ENCODE data around the gene NT5DC2.

The NT5DC2 gene

DNA sequence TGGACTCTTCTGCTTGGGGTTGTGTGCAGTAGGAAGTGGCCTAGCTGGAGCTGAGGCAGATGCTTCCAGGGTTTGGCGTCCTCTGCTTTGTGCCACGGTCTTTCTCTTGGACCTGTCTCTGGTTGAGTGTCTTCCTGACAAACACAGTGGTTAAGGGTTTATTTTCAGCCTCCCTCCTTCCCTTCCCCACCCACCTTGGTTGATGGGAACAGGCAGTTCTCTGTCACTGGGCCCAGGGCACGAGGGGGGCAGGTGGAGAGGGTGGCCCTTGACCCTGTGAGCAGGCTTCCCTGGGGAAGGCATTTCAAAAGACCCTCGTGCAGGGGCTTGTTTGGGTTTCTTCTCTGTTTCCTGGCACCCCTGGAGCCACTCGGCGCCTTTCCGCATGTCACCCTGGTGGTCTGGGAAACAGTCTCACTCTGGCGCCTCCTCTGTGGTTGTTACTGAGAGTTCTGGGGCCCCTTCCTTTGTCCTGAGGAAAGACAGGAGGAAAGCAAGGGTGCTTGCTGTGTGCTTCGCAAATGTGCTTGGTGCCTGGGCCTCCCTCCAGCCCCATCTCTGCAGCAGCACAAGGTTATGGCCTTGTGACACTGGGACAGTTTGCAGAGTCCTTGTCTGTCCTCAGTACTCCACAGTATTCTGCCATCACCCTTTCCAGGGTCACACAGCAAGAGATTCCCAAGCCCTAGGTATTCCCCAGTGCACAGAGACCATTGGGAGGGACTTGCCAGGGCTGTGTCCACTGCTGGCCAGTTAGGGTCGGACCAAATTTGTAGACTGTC, 48.8 kb downstream of the NT5DC2 start:
- no peak for DNase-seq

DNA sequence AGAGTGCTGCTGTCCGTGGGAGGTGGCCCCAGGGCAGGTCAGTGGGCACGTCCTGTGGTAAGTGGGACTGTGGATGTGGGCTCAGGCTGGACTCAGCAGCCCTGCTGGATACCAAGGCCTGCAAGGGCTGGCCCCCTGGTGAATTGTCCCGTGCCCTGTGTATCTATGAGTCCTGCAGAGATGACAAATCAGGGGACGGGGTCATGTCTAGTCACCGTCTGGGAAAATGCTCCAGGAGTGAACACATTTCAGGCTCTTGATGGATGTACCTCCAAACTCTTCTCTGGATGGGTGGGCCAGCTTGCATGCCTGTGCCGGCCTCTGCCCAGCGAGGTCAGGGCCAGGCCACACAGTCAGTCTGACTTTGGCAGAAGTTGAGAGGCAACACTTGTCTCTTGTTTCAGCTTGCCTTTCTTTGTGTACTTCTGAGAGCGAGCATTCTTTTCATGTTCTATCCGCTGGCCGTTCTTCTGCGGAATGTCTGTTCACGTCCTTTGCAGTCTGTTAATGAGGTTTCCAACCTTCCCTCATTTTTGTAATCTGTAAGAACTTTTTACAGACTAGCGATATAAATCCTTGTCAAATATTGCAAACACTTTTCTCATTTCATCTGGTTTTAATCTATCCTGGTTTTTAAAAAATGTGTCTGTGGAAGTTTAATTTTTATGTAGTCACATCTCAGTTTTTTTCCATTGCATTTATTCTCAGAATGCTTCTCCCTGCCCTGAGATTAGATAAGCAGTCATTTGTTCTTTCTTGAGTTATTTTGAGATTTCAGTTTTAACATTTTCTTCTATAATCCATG, 49.9 kb downstream of the NT5DC2 start:
- no peak for DNase-seq

DNA sequence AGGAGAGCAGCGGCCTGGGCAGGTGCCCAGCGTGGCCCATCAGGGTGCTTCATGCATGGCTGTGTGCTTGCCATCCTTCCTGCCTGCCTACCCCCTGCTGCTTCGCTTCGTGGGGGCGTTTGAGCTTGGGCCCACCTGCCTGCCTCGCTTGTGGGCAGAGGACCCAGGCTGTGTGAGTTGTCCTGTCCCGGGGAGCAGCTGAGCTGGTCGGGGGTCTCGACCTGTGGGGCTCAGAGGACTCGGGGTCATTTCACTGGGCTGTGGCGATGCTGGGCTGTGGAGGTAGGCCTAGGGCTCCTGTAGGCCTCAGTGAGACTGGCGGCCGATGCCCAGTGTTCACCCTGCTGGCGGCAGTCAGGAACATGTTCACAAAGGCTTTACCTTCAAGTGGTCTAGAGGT, 50.6 kb downstream of the NT5DC2 start:
- DNase-seq: no peak

DNA sequence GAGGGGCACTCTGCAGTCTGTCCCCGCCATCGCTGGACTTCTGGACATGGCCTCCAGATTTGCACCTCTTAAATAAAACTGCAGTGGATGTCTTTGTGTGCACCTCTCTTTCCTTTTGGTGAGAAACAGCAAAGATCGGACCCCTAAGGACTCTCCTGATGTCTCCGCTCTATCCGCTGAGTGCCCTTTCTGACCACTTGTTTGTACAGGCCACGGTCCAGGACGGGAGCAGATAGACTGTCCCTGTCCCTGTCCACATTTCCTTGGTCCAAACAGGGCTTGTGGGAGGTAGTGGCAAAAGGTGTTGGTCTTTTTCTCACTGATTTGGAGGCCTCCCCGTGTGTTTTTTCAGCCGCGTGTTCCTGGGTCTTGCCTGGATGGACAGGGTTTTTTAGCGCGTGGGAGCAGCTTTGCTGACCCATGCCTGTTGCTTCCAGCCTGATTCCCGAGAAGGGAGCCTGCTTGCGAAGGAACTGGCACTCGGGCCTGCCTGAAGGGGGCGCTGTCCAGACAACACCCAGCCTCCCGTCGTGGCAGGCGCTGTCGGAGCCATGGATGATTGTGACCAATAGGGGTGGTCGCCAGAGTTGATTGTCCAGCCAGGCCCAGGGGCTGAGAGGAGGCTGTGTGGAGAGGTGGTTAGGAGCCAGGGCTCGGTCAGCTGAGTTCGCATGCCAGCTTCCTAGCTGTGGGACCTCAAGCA, 51.7 kb downstream of the NT5DC2 start:
- DNase-seq: no peak

- DNase-seq: no peak
Observed at GRCh38 chr3:52480768-52481715, 52.6 kb downstream of the NT5DC2 start.

DNA sequence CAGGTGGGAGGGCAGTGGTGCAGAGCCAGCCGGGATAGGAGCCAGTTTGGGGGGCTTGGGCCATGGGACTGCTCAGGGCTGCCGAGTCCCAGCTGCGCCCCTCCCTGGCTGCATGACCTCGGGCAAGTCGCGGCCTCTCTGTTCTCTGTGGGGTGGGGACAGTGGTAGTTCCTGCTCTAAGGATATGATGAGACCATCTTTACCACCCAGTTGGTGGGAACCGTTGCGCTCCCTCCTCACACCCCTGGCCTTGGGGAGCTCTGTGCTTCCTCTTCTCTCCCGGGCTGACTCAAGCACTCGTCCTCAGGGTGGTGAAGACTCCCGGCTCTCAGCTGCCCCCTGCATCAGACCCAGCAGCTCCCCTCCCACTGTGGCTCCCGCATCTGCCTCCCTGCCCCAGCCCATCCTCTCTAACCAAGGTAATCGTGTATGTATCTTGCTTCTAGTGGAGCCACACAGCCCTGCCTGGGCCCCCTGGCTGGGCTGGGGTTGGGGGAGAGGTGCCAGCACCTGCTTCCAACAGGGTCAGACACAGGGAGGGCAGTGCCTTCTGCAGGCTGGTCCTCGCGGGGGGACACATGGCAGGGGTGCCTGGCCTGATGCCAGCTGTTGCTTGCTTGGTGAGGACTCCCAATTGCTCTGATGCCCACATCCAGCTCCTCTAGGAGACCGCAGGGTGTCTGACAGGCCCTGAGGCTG, 53.6 kb downstream of the NT5DC2 start:
- DNase-seq: no peak

DNA sequence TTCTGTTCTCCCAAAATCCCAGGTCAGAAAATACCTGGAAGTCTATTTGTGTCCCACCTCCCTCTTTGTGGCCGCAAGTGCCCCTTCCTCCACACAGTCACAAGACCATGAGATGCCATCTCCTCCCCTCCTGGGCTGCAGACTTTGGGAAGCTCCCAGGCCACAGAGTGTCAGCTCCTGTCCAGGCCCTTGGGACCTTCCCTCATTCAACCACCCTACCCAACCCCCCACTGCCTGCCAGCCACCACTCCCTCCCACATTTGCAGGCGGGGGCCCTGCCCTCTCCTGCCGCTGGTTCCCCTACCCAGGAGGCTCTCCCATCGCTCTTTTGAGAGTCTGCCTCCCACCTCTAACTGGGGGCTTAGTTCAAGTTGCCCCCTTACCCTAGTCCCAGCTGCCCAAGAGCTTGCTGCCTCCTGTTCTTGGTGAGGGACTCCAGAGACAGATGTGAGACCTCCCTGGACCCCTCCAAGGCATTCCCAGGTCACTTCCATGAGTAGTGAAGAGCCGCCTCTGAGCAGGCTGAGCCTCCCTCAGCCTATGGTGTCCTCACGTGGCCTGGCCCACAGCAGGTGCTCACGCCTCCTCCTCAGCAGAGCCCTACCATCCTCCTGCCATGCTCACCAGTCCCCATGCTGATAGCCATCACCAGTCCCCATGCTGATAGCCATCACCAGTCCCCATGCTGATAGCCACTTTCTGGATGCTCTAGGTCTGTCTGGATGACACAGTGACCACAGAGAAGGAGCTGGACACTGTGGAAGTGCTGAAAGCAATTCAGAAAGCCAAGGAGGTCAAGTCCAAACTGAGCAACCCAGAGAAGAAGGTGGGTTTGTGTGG, 54.4 kb downstream of the NT5DC2 start:
- no peak for DNase-seq

DNA sequence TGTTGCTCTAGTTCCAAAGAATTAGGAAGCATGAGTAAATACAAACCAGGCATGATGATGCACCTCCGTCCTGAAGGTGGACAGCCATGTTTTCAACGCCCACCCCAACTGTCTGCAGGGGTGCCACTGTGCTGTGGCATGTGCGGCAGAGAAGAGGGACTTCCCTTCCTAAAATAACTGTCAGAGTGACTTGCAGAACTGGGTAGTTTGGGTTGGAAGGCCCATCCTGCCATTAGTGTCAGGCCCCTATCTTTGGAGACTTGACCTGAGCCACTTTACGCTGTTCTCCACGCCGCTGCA, 55.9 kb downstream of the NT5DC2 start:
- no peak for DNase-seq

GRCh38 chr3:52477076-52477795, 56.4 kb downstream of the NT5DC2 start:
- no peak for DNase-seq
